ENCODE results near the gene NMD3. TPM values are rescaled to one million over a fixed set of nuclear protein-coding genes. Genes with fewer than 3 reads are reported as not detected.

NMD3 gene
- total RNA-seq, 2 donors from 2014 or later, result 33.5 to 34.4 TPM

GRCh38 chr3:161222662-161223061, 1.6 kb downstream of the NMD3 start:
- ATAC-seq, result no peak
- DNase-seq, result no peak
- intact Hi-C loops (cut with DNase I, micrococcal nuclease), result no loop called here

- DNase-seq (no peak), ATAC-seq (no peak)
- intact Hi-C loops (cut with DNase I, micrococcal nuclease), result no loop called here
Measured at GRCh38 chr3:161224786-161225185, 3.7 kb downstream of the NMD3 start.

- no peak for DNase-seq
- ATAC-seq, result no peak
- intact Hi-C loops (cut with DNase I, micrococcal nuclease), result no loop called here
Measured at GRCh38 chr3:161230621-161231171, 9.6 kb downstream of the NMD3 start.

GRCh38 chr3:161231861-161232260, 10.8 kb downstream of the NMD3 start:
- ATAC-seq (no peak), DNase-seq (no peak)
- intact Hi-C loops (cut with DNase I, micrococcal nuclease), result no loop called here

GRCh38 chr3:161233557-161233956, 12.4 kb downstream of the NMD3 start:
- ATAC-seq (no peak), DNase-seq (no peak)
- intact Hi-C loops (cut with DNase I, micrococcal nuclease), result no loop called here

GRCh38 chr3:161236240-161236639, 15.1 kb downstream of the NMD3 start:
- no peak for DNase-seq
- no peak for ATAC-seq
- intact Hi-C loops (cut with DNase I, micrococcal nuclease), result no loop called here

GRCh38 chr3:161239700-161240099, 18.6 kb downstream of the NMD3 start:
- intact Hi-C loops (cut with DNase I, micrococcal nuclease), result no loop called here
- no peak for ATAC-seq
- DNase-seq, result no peak

GRCh38 chr3:161244538-161244937, 23.4 kb downstream of the NMD3 start:
- intact Hi-C loops (cut with DNase I, micrococcal nuclease), result no loop called here
- no peak for ATAC-seq
- no peak for DNase-seq

GRCh38 chr3:161247049-161247448, 25.9 kb downstream of the NMD3 start:
- no peak for DNase-seq
- no peak for ATAC-seq
- intact Hi-C loops (cut with DNase I, micrococcal nuclease), result no loop called here

- intact Hi-C loops (cut with DNase I, micrococcal nuclease), result no loop called here
- DNase-seq, result no peak
Measured at GRCh38 chr3:161250116-161250515, 29.0 kb downstream of the NMD3 start.

GRCh38 chr3:161251716-161252115, 30.6 kb downstream of the NMD3 start:
- ATAC-seq, result no peak
- intact Hi-C loops (cut with DNase I, micrococcal nuclease), result no loop called here

More at GRCh38 chr3:161250116-161250515, 29.0 kb downstream of the NMD3 start:
- no peak for ATAC-seq

GRCh38 chr3:161252143-161252542, 31.0 kb downstream of the NMD3 start:
- no peak for ATAC-seq
- intact Hi-C loops (cut with DNase I, micrococcal nuclease), result no loop called here

More at GRCh38 chr3:161251716-161252115, 30.6 kb downstream of the NMD3 start:
- no peak for DNase-seq

GRCh38 chr3:161253711-161254110, 32.6 kb downstream of the NMD3 start:
- DNase-seq (no peak), ATAC-seq (no peak)
- intact Hi-C loops (cut with DNase I, micrococcal nuclease), result no loop called here

More at GRCh38 chr3:161252143-161252542, 31.0 kb downstream of the NMD3 start:
- no peak for DNase-seq

- ATAC-seq (no peak), DNase-seq (no peak)
- intact Hi-C loops (cut with DNase I, micrococcal nuclease), result no loop called here
Measured at GRCh38 chr3:161254861-161255260, 33.8 kb downstream of the NMD3 start.

- intact Hi-C loops (cut with DNase I, micrococcal nuclease), result no loop called here
- no peak for DNase-seq
- ATAC-seq, result no peak
Measured at GRCh38 chr3:161263057-161263456, 41.9 kb downstream of the NMD3 start.

- ATAC-seq, result no peak
Measured at GRCh38 chr3:161264852-161265251, 43.7 kb downstream of the NMD3 start.

GRCh38 chr3:161265916-161266571, 44.9 kb downstream of the NMD3 start:
- DNase-seq (no peak), ATAC-seq (no peak)
- intact Hi-C loops (cut with DNase I, micrococcal nuclease), result no loop called here

More at GRCh38 chr3:161264852-161265251, 43.7 kb downstream of the NMD3 start:
- intact Hi-C loops (cut with DNase I, micrococcal nuclease), result no loop called here
- no peak for DNase-seq

- DNase-seq (no peak), ATAC-seq (no peak)
- intact Hi-C loops (cut with DNase I, micrococcal nuclease), result no loop called here
Measured at GRCh38 chr3:161266731-161267150, 45.6 kb downstream of the NMD3 start.

- intact Hi-C loops (cut with DNase I, micrococcal nuclease), result no loop called here
- ATAC-seq (no peak), DNase-seq (no peak)
Measured at GRCh38 chr3:161267646-161268045, 46.5 kb downstream of the NMD3 start.

- ATAC-seq, result no peak
- intact Hi-C loops (cut with DNase I, micrococcal nuclease), result no loop called here
Measured at GRCh38 chr3:161268601-161269000, 47.5 kb downstream of the NMD3 start.

GRCh38 chr3:161270991-161271390, 49.9 kb downstream of the NMD3 start:
- DNase-seq (no peak), ATAC-seq (no peak)
- intact Hi-C loops (cut with DNase I, micrococcal nuclease), result loop anchor here in 1 of 2 donors (10.0 kb wide), 1 partner anchor 154 kb away; no protein-coding TSS in a partner anchor

More at GRCh38 chr3:161268601-161269000, 47.5 kb downstream of the NMD3 start:
- DNase-seq, result no peak

Data from left colon (tissue), 2 donors.